ENCODE results near the gene GBP4. TPM values are rescaled to one million over a fixed set of nuclear protein-coding genes. Genes with fewer than 3 reads are reported as not detected.

GBP4 gene
- total RNA-seq, 1 donor from 2014 or later = 6.2 TPM

DNA sequence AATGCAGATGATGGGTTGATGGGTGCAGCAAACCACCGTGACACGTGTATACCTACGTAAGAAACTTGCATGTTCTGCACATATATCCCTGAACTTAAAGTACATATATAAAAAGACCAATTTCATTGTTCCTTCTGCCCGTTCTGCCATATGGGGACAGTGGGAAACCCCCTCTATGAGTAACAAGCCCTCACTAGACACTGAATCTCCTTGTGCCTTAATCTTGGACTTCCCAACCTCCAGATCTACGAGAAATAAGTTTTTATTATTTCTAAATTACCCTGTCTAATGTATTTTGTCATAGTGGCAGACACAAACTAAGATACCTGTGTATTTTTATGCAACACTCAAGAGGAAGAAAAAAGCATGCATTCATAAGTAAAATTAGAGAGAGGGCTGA lies 32.9 kb downstream of the GBP4 start:
- H3K36me3 ChIP-seq = no peaks in the 10 kb centered on the region
- no peak for DNase-seq
- intact Hi-C loops (cut with micrococcal nuclease) = no loop called here
- TF ChIP-seq, protein P1, sequence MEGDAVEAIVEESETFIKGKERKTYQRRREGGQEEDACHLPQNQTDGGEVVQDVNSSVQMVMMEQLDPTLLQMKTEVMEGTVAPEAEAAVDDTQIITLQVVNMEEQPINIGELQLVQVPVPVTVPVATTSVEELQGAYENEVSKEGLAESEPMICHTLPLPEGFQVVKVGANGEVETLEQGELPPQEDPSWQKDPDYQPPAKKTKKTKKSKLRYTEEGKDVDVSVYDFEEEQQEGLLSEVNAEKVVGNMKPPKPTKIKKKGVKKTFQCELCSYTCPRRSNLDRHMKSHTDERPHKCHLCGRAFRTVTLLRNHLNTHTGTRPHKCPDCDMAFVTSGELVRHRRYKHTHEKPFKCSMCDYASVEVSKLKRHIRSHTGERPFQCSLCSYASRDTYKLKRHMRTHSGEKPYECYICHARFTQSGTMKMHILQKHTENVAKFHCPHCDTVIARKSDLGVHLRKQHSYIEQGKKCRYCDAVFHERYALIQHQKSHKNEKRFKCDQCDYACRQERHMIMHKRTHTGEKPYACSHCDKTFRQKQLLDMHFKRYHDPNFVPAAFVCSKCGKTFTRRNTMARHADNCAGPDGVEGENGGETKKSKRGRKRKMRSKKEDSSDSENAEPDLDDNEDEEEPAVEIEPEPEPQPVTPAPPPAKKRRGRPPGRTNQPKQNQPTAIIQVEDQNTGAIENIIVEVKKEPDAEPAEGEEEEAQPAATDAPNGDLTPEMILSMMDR (IDR thresholded peaks at IDR 0.05; ENCODE audit: borderline replicate concordance) = no peak
- no peaks in the 10 kb centered on the region for H3K4me1 ChIP-seq
- no peak overlapping the region for H3K4me3 ChIP-seq
- no peak overlapping the region for H3K27ac ChIP-seq (replicated peaks)
- no peaks in the 10 kb centered on the region for H3K27me3 ChIP-seq (ENCODE audit: low read depth)
- peaks cover 10% of the 10 kb centered on the region for H3K9me3 ChIP-seq (replicated peaks)

DNA sequence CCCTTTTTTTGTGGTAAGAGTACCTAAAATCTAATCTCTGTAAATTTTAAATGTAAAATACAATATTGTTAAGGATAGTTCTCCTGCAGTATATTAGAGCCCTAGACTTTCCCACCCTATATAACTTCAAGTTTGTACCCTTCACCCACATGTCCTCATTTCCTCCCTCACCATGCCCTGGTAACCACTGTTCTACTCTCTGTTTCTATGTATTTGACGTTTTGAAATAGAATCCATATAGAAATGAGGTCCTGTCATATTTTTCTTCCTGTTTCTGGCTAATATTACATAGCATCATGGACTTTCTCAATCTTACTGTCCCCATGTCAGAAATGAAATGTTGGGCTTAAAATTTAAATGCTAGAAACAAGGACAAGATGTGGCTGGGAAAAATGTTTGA lies 47.7 kb downstream of the GBP4 start:
- H3K9me3 ChIP-seq (replicated peaks) = peaks cover 3% of the 10 kb centered on the region
- intact Hi-C loops (cut with micrococcal nuclease) = no loop called here

DNA sequence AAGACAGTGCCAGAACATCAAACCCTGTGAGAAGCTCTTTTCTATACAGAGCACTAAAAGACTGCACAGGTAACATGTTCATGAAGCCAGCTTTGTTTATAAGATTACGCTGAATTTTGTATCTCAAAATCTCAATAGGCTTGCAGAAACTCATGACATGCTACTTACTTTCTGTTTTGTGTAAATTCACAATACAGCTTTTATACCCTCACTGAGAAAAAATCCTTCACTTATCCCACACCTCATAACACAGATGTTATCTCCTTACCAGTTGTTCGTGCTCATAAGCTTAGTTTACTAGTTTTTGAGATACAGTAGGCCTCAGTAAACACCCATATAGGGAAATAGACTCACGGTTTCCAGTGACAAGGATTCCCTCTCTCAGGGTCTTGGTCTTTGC lies 48.8 kb downstream of the GBP4 start:
- intact Hi-C loops (cut with micrococcal nuclease) = no loop called here

More for the DNA sequence above, 47.7 kb downstream of the GBP4 start:
- TF ChIP-seq, protein P1 (IDR thresholded peaks at IDR 0.05; ENCODE audit: borderline replicate concordance) = no peak
- Histone ChIP-seq H3K27ac (replicated peaks) (no peak overlapping the region), H3K4me1 (no peaks in the 10 kb centered on the region), H3K27me3 (ENCODE audit: low read depth) (no peaks in the 10 kb centered on the region), H3K4me3 (no peak overlapping the region), H3K36me3 (no peaks in the 10 kb centered on the region)
- DNase-seq = no peak

DNA sequence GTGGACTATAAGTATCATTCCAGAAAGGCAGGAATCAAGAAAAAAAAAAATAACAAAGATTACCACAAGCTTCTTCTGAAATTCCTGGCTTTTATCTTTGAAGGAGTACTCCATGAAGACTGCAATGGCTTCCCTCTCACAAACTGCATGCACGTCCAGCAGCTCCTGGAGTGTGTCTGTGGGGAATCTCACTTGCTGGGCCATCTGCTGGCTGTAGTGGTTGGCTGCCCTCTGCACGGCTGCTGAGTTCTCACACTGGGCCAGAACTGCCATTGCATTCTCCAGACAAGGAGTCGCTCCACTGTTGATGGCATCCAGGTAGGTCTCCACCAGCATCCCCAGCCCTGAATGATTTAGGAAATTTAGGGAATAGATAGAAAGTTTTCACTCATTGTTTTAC lies 49.5 kb downstream of the GBP4 start:
- H3K4me3 ChIP-seq = no peak overlapping the region
- no peaks in the 10 kb centered on the region for H3K4me1 ChIP-seq
- no peaks in the 10 kb centered on the region for H3K36me3 ChIP-seq
- TF ChIP-seq, protein P1 (IDR thresholded peaks at IDR 0.05; ENCODE audit: borderline replicate concordance) = peak; percentile 40
- intact Hi-C loops (cut with micrococcal nuclease) = no loop called here
- no peaks in the 10 kb centered on the region for H3K9me3 ChIP-seq (replicated peaks)
- no peak overlapping the region for H3K27ac ChIP-seq (replicated peaks)
- DNase-seq = peak; percentile 25
- no peaks in the 10 kb centered on the region for H3K27me3 ChIP-seq (ENCODE audit: low read depth)

More for the DNA sequence above, 48.8 kb downstream of the GBP4 start:
- Histone ChIP-seq H3K4me3 (no peak overlapping the region), H3K4me1 (no peaks in the 10 kb centered on the region), H3K9me3 (replicated peaks) (no peaks in the 10 kb centered on the region), H3K36me3 (no peaks in the 10 kb centered on the region), H3K27ac (replicated peaks) (no peak overlapping the region), H3K27me3 (ENCODE audit: low read depth) (no peaks in the 10 kb centered on the region)
- DNase-seq = no peak
- TF ChIP-seq, protein P1 (IDR thresholded peaks at IDR 0.05; ENCODE audit: borderline replicate concordance) = no peak

DNA sequence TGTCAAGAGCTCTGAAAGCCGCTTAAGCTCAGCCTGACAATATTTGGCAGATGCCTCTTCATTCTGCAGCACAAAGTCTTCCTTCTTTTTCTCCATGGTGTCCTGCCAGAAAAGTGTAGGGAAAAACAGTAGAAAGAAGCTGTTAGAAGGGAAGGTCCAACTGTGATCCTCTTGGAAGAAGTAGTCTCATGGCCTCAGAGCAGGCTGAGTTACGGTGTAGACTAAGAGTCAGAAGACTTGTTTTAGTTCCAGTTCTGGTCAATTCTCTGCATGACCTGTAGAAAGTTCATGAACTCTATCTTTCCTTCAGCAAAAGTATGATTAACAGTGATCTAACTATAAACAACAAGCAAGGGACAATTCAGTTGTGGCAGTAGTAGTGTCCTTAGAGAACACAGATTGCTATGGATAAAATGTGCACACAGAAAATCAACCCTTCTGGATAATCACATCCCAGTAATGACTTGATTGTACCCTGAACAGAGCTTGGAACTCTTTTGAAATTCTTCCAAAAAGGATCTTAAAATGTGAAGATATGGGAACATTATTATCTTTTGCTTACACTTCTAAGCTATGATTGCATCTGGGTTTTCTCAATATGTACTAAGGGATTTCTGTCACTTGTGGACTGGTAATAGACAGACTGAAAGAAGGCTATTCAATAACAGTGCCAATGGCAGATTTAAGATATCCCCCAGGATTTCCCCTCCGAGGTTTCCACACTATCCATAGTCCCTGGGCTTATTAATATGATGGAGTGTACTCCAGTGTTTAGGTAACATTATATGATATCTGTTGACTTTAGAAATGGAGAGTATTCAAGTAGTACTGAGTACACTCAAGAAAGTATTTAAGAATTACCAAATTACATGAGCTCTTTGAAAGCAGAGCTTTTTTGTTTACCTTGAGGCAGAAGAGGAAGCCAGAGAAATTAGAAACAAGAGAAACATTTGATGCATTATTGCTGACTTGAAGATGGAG lies 50.8 kb downstream of the GBP4 start:
- H3K4me1 ChIP-seq = no peaks in the 10 kb centered on the region
- no peak overlapping the region for H3K27ac ChIP-seq (replicated peaks)
- TF ChIP-seq, protein P1 (IDR thresholded peaks at IDR 0.05; ENCODE audit: borderline replicate concordance) = no peak
- no peak for DNase-seq
- H3K9me3 ChIP-seq (replicated peaks) = no peaks in the 10 kb centered on the region
- no peaks in the 10 kb centered on the region for H3K27me3 ChIP-seq (ENCODE audit: low read depth)
- intact Hi-C loops (cut with micrococcal nuclease) = no loop called here
- no peaks in the 10 kb centered on the region for H3K36me3 ChIP-seq
- no peak overlapping the region for H3K4me3 ChIP-seq

Data from left ventricle myocardium inferior (tissue), 1 donor.